ENCODE data around the gene KLHL29.
A peak's percentile ranks its signal among the peaks of the same experiment; 100 is the strongest.

Gene KLHL29

GRCh38 chr2:23696752-23697045 is 311.7 kb downstream of the KLHL29 start:
- DNase-seq (ENCODE audit: low spot score), result no peak

DNA sequence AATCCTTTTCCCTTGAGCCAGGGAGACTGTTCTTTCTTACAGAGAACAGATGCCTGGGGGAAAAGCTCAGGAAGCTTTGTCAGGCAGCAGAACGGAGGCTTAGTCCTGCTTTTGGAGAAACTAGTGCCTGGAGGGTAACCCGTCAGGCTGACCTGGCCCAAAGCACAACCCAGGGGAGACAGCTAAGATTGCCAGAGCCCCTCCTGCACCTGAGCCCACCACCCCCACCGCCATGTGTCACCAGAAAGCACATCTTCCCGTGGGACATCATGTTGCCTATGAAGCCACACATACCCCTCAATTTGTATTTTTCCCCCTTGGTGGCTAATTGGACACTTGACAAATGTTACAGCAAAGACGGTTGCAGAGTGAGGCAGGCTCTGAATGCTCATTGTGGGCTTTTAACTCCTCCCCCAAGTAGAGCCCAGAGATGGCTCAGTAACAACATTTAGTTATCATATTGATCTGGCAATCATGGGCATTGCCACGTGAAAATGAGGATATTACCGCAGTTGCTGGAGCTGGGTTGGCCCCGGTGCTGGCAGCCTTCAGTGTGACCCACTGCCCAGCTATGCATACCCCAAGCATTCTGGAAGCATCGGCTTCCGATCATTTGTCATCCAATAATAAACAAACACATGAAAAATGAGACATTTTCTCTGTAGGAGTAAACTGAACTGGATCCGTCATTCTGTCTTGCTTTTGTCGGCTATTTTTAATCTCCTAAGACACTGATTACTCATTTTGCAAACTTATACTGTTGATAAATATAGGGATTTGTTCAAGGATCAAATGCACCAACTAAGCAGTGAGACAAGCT is 312.5 kb downstream of the KLHL29 start:
- DNase-seq (ENCODE audit: low spot score), result no peak

DNA sequence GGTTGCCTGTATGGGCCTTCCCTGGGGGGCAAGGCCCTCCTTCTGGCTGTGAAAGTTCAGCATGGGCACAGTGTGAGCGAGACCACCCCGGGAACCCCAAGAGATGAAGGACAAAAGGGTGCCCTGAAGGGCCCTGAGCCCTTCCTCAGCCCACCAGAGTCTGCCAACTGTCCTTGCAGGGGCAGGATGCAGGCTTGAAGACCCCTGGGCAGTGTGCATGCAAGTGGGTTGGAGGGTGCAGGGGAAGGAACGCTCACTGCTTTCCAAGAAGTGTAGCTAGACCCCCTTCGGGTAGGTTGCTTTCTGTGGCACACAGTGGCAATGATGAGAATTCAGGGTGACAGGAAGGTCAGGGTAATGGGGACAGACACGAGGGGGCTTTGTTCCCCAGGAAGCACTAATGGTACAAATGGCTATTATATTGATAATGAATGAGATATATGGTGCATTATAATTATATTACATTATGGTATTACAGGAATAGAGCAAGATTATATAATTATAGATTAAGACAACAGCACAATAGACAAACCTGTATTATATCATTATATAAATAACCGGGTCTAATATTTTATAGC is 313.2 kb downstream of the KLHL29 start:
- DNase-seq (ENCODE audit: low spot score), result no peak

GRCh38 chr2:23698721-23699579 is 314.0 kb downstream of the KLHL29 start:
- peak; percentile 35 for DNase-seq (ENCODE audit: low spot score)

GRCh38 chr2:23699580-23699925 is 314.6 kb downstream of the KLHL29 start:
- DNase-seq (ENCODE audit: low spot score), result no peak

DNA sequence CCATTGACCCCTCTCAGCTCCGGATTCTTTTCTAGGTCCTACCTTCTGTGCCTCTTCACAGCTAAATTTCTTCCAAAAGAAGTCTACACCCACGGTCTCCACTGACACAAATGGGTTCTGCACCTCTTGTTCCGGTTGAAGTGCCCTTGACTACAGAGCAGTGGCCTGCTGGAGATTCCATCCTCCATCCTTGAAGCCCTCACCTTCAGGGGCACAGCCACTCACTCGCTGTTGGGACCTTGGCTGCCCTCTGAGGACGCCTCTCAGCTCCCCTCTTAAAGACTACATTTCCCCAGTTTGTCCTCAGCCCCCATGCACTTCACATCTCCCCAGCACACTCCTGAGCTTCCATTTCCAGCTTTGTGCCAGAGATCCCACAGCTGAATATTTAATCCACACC is 315.6 kb downstream of the KLHL29 start:
- DNase-seq (ENCODE audit: low spot score), result no peak

GRCh38 chr2:23703037-23703582 is 318.1 kb downstream of the KLHL29 start:
- no peak for DNase-seq (ENCODE audit: low spot score)

- DNase-seq (ENCODE audit: low spot score), result no peak
Observed at GRCh38 chr2:23703583-23704385, 318.8 kb downstream of the KLHL29 start.

DNA sequence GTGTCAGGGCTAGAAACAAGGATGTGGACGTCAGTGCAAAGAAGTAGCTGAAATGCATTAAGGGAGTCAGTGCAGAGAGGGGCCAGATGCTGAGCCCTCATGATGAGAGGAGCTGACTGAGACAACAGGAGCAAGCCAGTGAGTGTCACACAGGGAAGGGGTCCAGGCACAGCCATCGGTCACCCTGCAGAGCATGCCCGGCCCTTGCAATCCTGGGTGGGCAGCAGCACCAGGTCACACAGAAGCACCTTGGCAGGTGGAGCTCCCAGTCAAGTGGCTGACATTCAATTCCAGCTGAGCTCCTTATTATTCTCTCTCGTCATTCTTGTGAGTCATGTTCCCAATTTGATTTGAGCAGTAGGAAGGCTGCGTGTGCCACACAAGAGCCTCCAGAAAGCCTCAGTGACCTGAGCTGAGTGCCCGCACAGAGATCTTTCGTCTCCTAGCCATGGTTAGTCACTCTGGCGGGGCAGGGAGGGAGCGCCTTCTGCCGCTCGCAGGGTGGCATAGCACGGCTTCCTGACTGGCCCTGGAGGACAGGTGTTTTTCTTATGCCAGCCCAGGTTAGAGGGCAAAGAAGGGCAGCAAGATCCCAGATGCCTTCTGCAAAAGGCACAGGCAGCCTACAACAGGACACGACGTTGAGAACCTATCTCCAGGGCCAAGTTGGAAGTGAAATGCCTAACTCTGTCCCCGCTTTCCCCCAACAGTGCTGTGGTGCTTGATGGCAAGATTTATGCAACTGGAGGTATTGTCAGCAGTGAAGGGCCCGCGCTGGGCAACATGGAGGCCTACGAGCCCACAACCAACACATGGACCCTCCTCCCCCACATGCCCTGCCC is 321.0 kb downstream of the KLHL29 start:
- no peak for DNase-seq (ENCODE audit: low spot score)

DNA sequence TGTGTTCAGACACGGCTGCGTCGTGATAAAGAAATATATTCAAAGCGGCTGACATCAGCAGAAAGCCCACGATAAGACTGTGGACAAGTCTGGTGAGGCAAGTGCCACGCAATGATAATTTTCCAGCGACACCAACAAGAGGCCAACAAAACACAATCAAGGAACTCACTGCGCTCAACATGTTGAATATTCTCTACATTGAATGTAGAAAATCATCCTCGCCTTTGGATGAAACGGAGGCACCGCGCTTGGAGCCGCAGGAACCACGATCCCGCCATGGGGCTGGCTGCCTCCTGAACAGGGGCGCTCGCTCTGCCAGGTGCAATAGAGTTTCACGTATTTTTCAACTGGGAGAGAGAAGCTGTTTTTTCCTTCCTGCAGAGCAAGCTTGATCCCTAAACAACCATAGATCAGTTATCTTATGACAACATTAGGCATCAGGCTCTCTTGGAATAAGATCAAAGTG is 321.7 kb downstream of the KLHL29 start:
- DNase-seq (ENCODE audit: low spot score), result no peak

GRCh38 chr2:23707096-23707495 is 322.1 kb downstream of the KLHL29 start:
- DNase-seq (ENCODE audit: low spot score), result no peak

- no peak for DNase-seq (ENCODE audit: low spot score)
Observed at GRCh38 chr2:23708771-23709170, 323.8 kb downstream of the KLHL29 start.

- DNase-seq (ENCODE audit: low spot score), result no peak
Observed at GRCh38 chr2:23709311-23709710, 324.3 kb downstream of the KLHL29 start.

- peak; percentile 6 for DNase-seq (ENCODE audit: low spot score)
Observed at GRCh38 chr2:23711979-23712755, 327.2 kb downstream of the KLHL29 start.

DNA sequence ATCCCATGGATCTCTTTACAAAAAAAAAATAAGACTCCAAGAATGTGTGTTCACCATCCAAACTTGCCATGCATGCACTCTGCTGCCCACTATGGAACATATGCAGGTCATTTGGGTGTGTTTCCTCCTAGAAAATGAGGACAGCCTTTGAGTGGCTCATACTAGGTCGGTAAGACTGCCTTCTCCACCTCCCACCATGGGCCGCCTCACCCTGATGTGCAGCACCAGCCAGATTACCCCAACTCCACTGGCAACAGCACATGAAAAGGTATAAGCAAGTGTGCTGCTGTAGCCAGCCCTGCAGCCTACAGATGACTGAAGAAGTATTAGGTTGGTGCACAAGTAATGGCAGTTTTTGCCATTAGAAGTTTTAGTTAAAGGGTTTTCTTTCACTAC is 327.8 kb downstream of the KLHL29 start:
- DNase-seq (ENCODE audit: low spot score), result no peak

GRCh38 chr2:23713351-23713750 is 328.4 kb downstream of the KLHL29 start:
- DNase-seq (ENCODE audit: low spot score), result no peak

DNA sequence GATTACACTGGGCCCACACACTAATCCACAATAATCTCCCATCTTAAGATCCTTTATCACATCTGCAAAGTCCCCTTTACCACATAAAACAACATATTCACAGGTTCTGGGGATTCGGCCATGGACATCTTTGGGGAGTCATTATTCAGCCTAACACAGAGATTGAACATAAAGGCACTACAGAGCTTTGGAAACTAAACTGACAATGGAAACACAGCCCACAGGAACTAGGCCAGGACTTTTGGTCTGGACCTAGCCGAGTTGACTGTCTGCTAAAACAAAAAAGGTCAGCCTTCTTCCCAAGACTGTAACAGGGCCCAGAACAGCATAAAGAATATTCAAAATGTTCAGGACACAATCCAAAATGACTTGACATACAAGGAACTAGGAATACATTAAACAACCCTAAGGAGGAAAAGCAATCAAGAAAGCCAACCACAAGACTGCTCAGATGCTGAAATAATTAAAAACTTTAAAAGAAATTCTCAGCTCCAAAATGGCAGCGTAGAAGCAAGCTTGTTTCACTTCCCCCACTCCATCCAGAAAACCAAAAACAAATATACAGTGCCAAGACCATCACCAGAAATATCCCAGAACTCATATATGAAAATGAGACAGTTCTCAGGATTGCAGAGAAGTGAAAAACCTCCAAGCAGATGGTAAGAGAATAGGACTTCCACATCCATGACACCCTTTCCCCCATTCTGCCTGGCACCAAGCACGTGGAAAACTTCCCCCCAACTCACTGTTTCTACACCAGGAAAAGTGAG is 334.1 kb downstream of the KLHL29 start:
- DNase-seq (ENCODE audit: low spot score), result no peak

- no peak for DNase-seq (ENCODE audit: low spot score)
Observed at GRCh38 chr2:23719716-23720115, 334.7 kb downstream of the KLHL29 start.

GRCh38 chr2:23720705-23721453 is 335.9 kb downstream of the KLHL29 start:
- no peak for DNase-seq (ENCODE audit: low spot score)
